HepG2 (cell line): Measurements from ENCODE around the gene C20orf96. TPM values are rescaled to one million over a fixed set of nuclear protein-coding genes. Genes with fewer than 3 reads are reported as not detected.

Experiments used
- DNMT3B ChIP-seq: conservative IDR thresholded peaks from 2 replicates; pipeline ENCODE4 v1.6.1; 2016; ENCODE audit warnings: missing biosample characterization, control low read depth
- GATA4 ChIP-seq: sonication (generic); IDR thresholded peaks from 2 replicates; pipeline ENCODE4 v1.6.1; 2016; ENCODE audit warnings: antibody characterized with exemption, low read depth, borderline replicate concordance
- GZF1 ChIP-seq: sonication (generic); formaldehyde crosslinking; IDR thresholded peaks from 2 replicates; pipeline ENCODE4 v1.5.1; 2020; ENCODE audit warnings: mild to moderate bottlenecking, missing genetic modification reagents
- HNRNPL ChIP-seq: fragments of 200-400 bp; formaldehyde crosslinking; IDR thresholded peaks from 2 replicates; pipeline ENCODE4 v1.6.1; 2017; ENCODE audit warnings: mild to moderate bottlenecking, low read depth, low read length
- KDM5B ChIP-seq: sonication (generic); formaldehyde crosslinking; IDR thresholded peaks from 2 replicates; pipeline ENCODE4 v1.4.0; 2020; ENCODE audit warnings: missing genetic modification reagents, mild to moderate bottlenecking, borderline replicate concordance
- MAFG ChIP-seq: sonication (generic); formaldehyde crosslinking; IDR thresholded peaks from 2 replicates; pipeline ENCODE4 v1.5.1; 2020; ENCODE audit warnings: mild to moderate bottlenecking, missing genetic modification reagents
- MYNN ChIP-seq: sonication (generic); formaldehyde crosslinking; IDR thresholded peaks from 2 replicates; pipeline ENCODE4 v1.4.0; 2020; ENCODE audit warnings: mild to moderate bottlenecking, low read depth, missing genetic modification reagents
- PRPF4 ChIP-seq: fragments of 200-400 bp; formaldehyde crosslinking; IDR thresholded peaks from 2 replicates; pipeline ENCODE4 v1.6.1; 2016; ENCODE audit warnings: low read length, low read depth; ENCODE audit not compliant: poor library complexity, severe bottlenecking
- SSRP1 ChIP-seq: IDR thresholded peaks from 2 replicates; pipeline ENCODE4 v1.6.1; 2016; ENCODE audit warnings: control low read depth
- ZBTB34 ChIP-seq: sonication (generic); formaldehyde crosslinking; IDR thresholded peaks from 2 replicates; pipeline ENCODE4 v1.8.0; 2022; ENCODE audit warnings: mild to moderate bottlenecking, missing genetic modification reagents
- ZFP36L2 ChIP-seq: sonication (generic); formaldehyde crosslinking; IDR thresholded peaks from 2 replicates; pipeline ENCODE4 v1.4.0; 2020; ENCODE audit warnings: missing genetic modification reagents
- ZNF234 ChIP-seq: sonication (generic); formaldehyde crosslinking; conservative IDR thresholded peaks from 2 replicates; pipeline ENCODE4 v1.5.1; 2020; ENCODE audit warnings: mild to moderate bottlenecking, missing genetic modification reagents
- ZNF276 ChIP-seq: sonication (generic); formaldehyde crosslinking; IDR thresholded peaks from 2 replicates; pipeline ENCODE4 v1.4.0; 2020; ENCODE audit warnings: mild to moderate bottlenecking, low read depth, missing genetic modification reagents
- ZNF431 ChIP-seq: sonication (generic); formaldehyde crosslinking; IDR thresholded peaks from 2 replicates; pipeline ENCODE4 v1.9.0; 2022; ENCODE audit warnings: missing genetic modification reagents, low read depth, mild to moderate bottlenecking, borderline replicate concordance
- ZNF441 ChIP-seq: sonication (generic); formaldehyde crosslinking; IDR thresholded peaks from 2 replicates; pipeline ENCODE4 v1.7.0; 2021; ENCODE audit warnings: missing genetic modification reagents, borderline replicate concordance
- ZNF576 ChIP-seq: sonication (generic); formaldehyde crosslinking; IDR thresholded peaks from 2 replicates; pipeline ENCODE4 v1.4.0; 2020; ENCODE audit warnings: mild to moderate bottlenecking, missing genetic modification reagents
- ZNF619 ChIP-seq: sonication (generic); formaldehyde crosslinking; IDR thresholded peaks from 2 replicates; pipeline ENCODE4 v1.4.0; 2020; ENCODE audit warnings: mild to moderate bottlenecking, missing genetic modification reagents
- ZNF709 ChIP-seq: sonication (generic); formaldehyde crosslinking; IDR thresholded peaks from 2 replicates; pipeline ENCODE4 v1.5.0; 2020; ENCODE audit warnings: mild to moderate bottlenecking, missing genetic modification reagents
- ZNF781 ChIP-seq: sonication (generic); formaldehyde crosslinking; IDR thresholded peaks from 2 replicates; pipeline ENCODE4 v1.5.1; 2020; ENCODE audit warnings: borderline replicate concordance, mild to moderate bottlenecking, missing genetic modification reagents; ENCODE audit errors: not compliant biosample characterization
- polyA plus RNA-seq, 8 experiments: library from polyadenylated mRNA; depleted of rRNA in 3 of 8; stranded (reverse) in 7 of 8; unstranded in 1 of 8; fragments of >200 nt; fragmentation: Illumina TruSeq in 4 of 8; extraction: Trizol in 4 of 8; gene quantifications; 2 replicates each; pipeline versions ENCODE4 v1.2.1 to v1.2.3, GENCODE V29; 2011 to 2016; ENCODE audit warnings: low read depth in 4 of 8, missing spikeins in 1 of 8, mixed read lengths in 1 of 8; ENCODE audit not compliant: insufficient read depth in 1 of 8
- total RNA-seq, 5 experiments: library from RNA; depleted of rRNA; stranded (reverse); fragments of >200 nt; fragmentation: Illumina TruSeq; extraction: Trizol; gene quantifications; 2 replicates each; pipeline ENCODE4 v1.2.3, GENCODE V29; 2016; ENCODE audit warnings: low read depth in 1 of 5
- TF ChIP-seq, protein P1 (sequence below): sonication (generic); formaldehyde crosslinking; IDR thresholded peaks from 2 replicates; pipeline ENCODE4 v1.4.0; 2020; ENCODE audit warnings: mild to moderate bottlenecking, low read depth, missing genetic modification reagents
- TF ChIP-seq, protein P2 (sequence below): IDR thresholded peaks from 2 replicates; pipeline ENCODE4 v1.6.1; 2016; ENCODE audit warnings: low read depth, borderline replicate concordance
- TF ChIP-seq, protein P3 (sequence below): sonication (generic); formaldehyde crosslinking; IDR thresholded peaks from 2 replicates; pipeline ENCODE4 v1.4.0; 2020; ENCODE audit warnings: missing genetic modification reagents, borderline replicate concordance

Gene C20orf96
- total and polyA plus RNA-seq, 2 of the 13 experiments (the other 11 are each of a cell fraction or from before 2014, with no cell fraction given), result 3.8 to 20.6 TPM

GRCh38 chr20:309841-310644, 19.5 kb upstream of the C20orf96 start (continued):
- TF ChIP-seq ZNF431 (0 out of 2 replicates have a peak, but pooled peaks have one; percentile 58), ZNF441 (0 out of 2 replicates have a peak, but pooled peaks have one; percentile 49), ZNF781 (CRISPR knock-in tag) (no peak), ZNF576 (CRISPR knock-in tag) (peak; percentile 70; the same call in 1 of the 2 replicates), HNRNPL (no peak), ZNF276 (CRISPR knock-in tag) (0 out of 2 replicates have a peak, but pooled peaks have one; percentile 3), ZNF619 (CRISPR knock-in tag) (peak; percentile 68; the same call in 1 of the 2 replicates), ZNF709 (no peak), KDM5B (peak; percentile 96), ZNF234 (CRISPR knock-in tag) (no peak; the same call in 1 of the 2 replicates), MYNN (CRISPR knock-in tag) (no peak), GZF1 (CRISPR knock-in tag) (peak; percentile 30; the same call in 1 of the 2 replicates), MAFG (CRISPR knock-in tag) (no peak), DNMT3B (no peak), SSRP1 (CRISPR knock-in tag) (no peak), ZBTB34 (no peak), GATA4 (no peak), PRPF4 (no peak), ZFP36L2 (CRISPR knock-in tag) (no peak)
- TF ChIP-seq, protein P1, sequence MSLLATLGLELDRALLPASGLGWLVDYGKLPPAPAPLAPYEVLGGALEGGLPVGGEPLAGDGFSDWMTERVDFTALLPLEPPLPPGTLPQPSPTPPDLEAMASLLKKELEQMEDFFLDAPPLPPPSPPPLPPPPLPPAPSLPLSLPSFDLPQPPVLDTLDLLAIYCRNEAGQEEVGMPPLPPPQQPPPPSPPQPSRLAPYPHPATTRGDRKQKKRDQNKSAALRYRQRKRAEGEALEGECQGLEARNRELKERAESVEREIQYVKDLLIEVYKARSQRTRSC (CRISPR knock-in tag), result no peak
- TF ChIP-seq, protein P2, sequence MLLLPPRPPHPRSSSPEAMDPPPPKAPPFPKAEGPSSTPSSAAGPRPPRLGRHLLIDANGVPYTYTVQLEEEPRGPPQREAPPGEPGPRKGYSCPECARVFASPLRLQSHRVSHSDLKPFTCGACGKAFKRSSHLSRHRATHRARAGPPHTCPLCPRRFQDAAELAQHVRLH (CRISPR knock-in tag), result no peak; the same call in 1 of the 2 replicates
- TF ChIP-seq, protein P3, sequence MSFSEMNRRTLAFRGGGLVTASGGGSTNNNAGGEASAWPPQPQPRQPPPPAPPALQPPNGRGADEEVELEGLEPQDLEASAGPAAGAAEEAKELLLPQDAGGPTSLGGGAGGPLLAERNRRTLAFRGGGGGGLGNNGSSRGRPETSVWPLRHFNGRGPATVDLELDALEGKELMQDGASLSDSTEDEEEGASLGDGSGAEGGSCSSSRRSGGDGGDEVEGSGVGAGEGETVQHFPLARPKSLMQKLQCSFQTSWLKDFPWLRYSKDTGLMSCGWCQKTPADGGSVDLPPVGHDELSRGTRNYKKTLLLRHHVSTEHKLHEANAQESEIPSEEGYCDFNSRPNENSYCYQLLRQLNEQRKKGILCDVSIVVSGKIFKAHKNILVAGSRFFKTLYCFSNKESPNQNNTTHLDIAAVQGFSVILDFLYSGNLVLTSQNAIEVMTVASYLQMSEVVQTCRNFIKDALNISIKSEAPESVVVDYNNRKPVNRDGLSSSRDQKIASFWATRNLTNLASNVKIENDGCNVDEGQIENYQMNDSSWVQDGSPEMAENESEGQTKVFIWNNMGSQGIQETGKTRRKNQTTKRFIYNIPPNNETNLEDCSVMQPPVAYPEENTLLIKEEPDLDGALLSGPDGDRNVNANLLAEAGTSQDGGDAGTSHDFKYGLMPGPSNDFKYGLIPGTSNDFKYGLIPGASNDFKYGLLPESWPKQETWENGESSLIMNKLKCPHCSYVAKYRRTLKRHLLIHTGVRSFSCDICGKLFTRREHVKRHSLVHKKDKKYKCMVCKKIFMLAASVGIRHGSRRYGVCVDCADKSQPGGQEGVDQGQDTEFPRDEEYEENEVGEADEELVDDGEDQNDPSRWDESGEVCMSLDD (CRISPR knock-in tag), result no peak
